Neural progenitor cell (in vitro differentiated cells): ENCODE results near the gene DAP.

ENCODE experiments used
- CTCF ChIP-seq: fragments of 200-600 bp; sonication (generic); IDR thresholded peaks from 2 replicates; pipeline ENCODE4 v1.5.1; 2017; ENCODE audit warnings: antibody characterized with exemption, mild to moderate bottlenecking
- EZH2 ChIP-seq: fragments of 200-600 bp; sonication (generic); IDR thresholded peaks from 2 replicates; pipeline ENCODE4 v1.6.1; 2017; ENCODE audit warnings: antibody characterized with exemption, mild to moderate bottlenecking, moderate library complexity

GRCh38 chr5:10727861-10728260, 33.2 kb downstream of the DAP start:
- TF ChIP-seq CTCF (no peak), EZH2 (no peak)
